IPS-15b (cell line): ENCODE results near the gene CYP4F12.
"Not testable (repeated sequence)": the region's sequence is repeated elsewhere in the genome, so short reads cannot be mapped to it uniquely, and the experiment has no call there.

Experiments used
- H3K27me3 ChIP-seq: one replicate; pipeline ENCODE4 v1.6.1; 2013; ENCODE audit warnings: low read length; ENCODE audit not compliant: control insufficient read depth, insufficient read depth
- H3K36me3 ChIP-seq: one replicate; pipeline ENCODE4 v1.6.1; 2013; ENCODE audit warnings: low read length; ENCODE audit not compliant: control insufficient read depth, insufficient read depth
- H3K4me1 ChIP-seq: one replicate; pipeline ENCODE4 v1.6.1; 2013; ENCODE audit warnings: mild to moderate bottlenecking, low read length; ENCODE audit not compliant: control insufficient read depth, insufficient read depth
- H3K4me3 ChIP-seq: one replicate; pipeline ENCODE4 v1.5.1; 2013; ENCODE audit warnings: low read depth, low read length
- H3K9ac ChIP-seq: one replicate; pipeline ENCODE4 v1.6.1; 2013; ENCODE audit warnings: low read depth, mild to moderate bottlenecking, low read length
- H3K9me3 ChIP-seq: one replicate; pipeline ENCODE4 v1.6.1; 2013; ENCODE audit warnings: mild to moderate bottlenecking, low read length; ENCODE audit not compliant: control insufficient read depth, insufficient read depth

Gene CYP4F12

DNA sequence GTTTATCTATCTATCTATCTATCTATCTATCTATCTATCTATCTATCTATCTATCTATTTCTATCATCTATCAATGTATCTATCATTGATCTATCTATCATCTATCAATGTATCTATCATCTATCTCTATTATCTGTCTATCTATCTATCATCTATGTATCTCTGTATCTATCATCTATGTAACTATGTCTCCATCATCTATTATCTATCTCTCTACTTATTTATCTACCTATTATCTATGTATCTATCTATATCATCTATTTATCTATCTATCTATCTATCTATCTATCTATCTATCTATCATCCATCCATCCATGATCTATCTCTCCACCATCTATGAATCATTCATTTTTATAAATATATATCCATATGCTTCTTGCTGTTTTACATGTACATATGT is 16.4 kb upstream of the CYP4F12 start:
- Histone ChIP-seq H3K4me3 (no peak overlapping the region), H3K36me3 (no peaks in the 10 kb centered on the region), H3K4me1 (no peaks in the 10 kb centered on the region), H3K9me3 (no peaks in the 10 kb centered on the region), H3K9ac (no peak overlapping the region), H3K27me3 (no peaks in the 10 kb centered on the region)

DNA sequence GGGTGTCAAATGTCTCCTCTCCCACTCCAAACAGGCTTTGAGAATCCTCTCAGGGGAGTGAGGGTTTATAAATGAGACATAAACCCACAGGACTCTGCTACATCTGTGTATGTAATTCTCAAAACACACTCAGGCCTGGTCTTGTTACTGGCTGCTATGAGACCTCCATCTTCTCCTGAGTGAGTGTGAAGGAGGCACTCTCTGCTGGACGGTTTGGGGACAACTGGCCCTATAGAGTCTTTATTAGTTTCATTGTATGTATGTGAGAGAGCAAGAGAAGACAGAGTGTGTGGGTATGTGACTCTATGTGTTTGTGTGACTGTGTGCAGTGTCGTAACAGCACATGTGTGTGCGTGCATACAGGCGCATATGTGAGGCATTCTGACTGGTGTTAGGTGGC is 9.6 kb upstream of the CYP4F12 start:
- no peak overlapping the region for H3K9ac ChIP-seq
- no peaks in the 10 kb centered on the region for H3K27me3 ChIP-seq
- no peaks in the 10 kb centered on the region for H3K4me1 ChIP-seq
- H3K4me3 ChIP-seq = no peak overlapping the region
- no peaks in the 10 kb centered on the region for H3K36me3 ChIP-seq
- H3K9me3 ChIP-seq = no peaks in the 10 kb centered on the region

DNA sequence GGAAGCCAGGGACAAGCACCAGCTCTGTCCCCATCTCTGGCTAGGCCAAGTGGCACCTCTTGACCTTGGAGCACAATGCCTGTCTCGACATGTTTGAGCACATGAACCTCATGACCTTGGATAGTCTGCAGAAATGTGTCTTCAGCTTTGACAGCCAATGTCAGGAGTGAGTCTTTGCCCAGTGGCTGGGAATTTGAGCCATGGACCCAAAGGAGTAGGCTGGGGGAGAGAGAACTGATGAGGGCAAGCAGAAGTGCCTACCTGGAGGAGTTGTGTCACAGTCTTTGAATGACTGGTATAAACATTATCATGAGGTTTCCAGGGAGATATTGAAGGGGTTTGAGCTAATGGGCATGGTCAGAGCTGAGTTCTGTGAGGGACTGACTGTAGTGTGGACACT is 6.7 kb upstream of the CYP4F12 start:
- Histone ChIP-seq H3K4me1 (no peaks in the 10 kb centered on the region), H3K9ac (no peak overlapping the region), H3K9me3 (no peaks in the 10 kb centered on the region), H3K27me3 (no peaks in the 10 kb centered on the region), H3K36me3 (no peaks in the 10 kb centered on the region), H3K4me3 (no peak overlapping the region)

DNA sequence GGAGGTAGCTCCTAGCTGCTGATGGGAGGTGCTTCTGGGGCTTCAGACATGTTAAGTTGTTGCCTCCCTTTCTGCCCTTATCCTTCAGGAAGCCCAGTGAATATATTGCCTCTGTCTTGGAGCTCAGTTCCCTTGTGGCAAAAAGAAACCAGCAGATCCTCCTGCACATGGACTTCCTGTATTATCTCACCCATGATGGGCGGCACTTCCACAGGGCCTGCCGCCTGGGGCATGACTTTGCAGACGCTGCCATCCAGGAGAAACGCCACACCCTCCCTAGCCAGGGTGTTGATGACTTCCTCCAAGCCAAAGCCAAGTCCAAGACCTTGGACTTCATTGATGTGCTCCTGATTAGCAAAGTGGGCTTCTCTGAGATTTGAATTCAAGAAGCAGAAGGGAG is 6.0 kb upstream of the CYP4F12 start:
- Histone ChIP-seq H3K27me3 (no peaks in the 10 kb centered on the region), H3K9me3 (no peaks in the 10 kb centered on the region), H3K4me1 (no peaks in the 10 kb centered on the region), H3K9ac (no peak overlapping the region), H3K36me3 (no peaks in the 10 kb centered on the region), H3K4me3 (no peak overlapping the region)

DNA sequence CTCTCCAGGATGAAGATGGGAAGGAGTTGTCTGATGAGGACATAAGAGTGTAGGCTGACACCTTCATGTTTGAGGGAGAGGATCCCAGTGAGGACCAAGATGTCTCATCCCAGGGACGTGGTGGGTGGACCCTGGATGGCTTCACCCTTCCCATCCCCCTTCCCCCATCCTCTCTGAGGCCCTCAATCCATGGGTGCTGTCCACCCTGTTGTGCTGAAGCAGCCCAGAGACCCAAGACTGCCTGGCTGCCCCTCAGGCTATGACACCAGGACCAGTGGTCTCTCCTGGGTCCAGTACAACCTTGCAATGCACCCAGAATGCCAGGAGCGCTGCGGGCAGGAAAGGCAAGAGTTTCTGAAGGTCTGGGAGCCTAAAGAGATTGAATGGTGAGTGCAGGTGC is 3.4 kb upstream of the CYP4F12 start:
- Histone ChIP-seq H3K36me3 (no peaks in the 10 kb centered on the region), H3K4me1 (no peaks in the 10 kb centered on the region), H3K9me3 (no peaks in the 10 kb centered on the region), H3K9ac (no peak overlapping the region), H3K4me3 (no peak overlapping the region), H3K27me3 (no peaks in the 10 kb centered on the region)

DNA sequence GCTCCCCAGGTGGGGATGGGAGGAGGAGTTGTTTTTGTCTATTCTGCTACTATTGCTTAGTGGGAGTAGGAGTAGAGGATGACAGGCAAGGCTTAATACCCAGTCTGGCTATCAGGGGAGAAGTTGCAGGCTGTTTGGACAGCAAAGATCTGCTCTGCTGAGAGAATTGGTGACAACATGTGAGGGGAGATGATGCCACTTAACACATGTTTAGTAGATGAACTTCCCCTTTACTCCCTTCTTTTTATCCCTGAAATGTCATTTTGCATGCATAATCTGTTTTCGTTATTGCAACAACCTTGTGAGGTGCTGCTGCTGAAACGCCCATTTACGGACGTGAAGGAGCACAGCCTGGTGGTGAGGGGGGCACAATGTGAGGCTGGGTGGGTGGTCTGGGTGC is 3.0 kb upstream of the CYP4F12 start:
- no peak overlapping the region for H3K4me3 ChIP-seq
- H3K9me3 ChIP-seq = no peaks in the 10 kb centered on the region
- H3K36me3 ChIP-seq = no peaks in the 10 kb centered on the region

DNA sequence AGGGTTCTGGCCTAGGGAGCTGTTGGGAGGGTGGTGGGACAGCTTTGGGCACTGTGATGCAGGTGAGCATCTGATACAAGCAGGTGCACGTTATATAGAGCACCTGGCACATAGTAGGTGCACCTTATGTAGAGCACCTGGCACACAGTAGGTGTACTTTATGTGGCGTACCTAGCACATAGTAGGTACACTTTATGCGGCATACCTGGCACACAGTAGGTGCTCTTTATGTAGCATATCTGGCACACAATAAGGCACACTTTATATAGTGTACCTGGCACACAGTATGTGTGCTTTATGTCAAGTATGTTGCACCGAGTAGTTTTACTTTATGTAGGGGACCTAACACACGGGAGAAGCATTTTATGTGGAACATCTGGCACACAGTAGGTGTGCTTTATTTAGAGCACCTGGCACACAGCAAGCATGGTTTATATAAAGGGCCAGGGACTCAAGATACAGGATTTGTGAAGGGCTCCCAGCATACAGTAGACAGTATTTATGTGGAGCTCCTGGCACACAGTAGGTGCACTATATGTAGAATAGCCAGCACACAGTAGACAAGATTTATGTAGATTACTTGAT is 1.6 kb upstream of the CYP4F12 start:
- H3K36me3 ChIP-seq = no peaks in the 10 kb centered on the region
- H3K9ac ChIP-seq = no peak overlapping the region

More for the DNA sequence above, 3.0 kb upstream of the CYP4F12 start:
- Histone ChIP-seq H3K9ac (no peak overlapping the region), H3K27me3 (no peaks in the 10 kb centered on the region), H3K4me1 (no peaks in the 10 kb centered on the region)

DNA sequence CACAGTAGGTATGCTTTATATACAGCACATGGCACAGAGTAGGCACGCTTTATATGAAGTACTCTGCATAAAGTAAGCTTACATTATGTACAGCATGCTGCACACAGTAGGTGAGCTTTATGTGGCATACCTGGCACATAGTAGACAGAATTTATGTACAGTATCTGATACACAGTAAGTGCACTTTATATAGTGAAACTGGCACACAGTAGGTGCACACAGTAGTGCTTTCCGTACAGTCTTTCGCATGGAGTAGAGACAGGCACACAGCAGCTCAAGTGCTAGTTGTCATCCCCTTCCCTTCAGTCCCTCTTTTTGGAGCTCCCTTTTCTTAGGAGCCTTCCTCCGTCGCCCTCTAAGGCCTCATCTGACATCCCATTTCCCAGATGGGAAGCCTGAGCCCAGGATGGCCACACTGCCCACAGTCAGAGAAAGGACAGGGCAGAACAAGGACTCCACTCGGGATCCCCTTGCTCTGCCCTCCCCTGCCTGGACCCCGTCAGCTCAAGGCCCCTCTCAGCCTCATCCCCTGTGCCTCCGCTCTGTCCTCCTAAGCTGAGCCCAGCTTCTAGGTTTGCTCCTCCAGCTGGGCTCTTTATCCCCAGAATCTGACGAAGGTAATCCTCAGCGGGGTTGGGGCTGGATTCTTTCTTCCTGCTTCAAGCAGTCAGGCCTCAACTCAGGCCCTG is 852 bp upstream of the CYP4F12 start:
- H3K4me3 ChIP-seq = no peak overlapping the region
- no peak overlapping the region for H3K9ac ChIP-seq
- no peaks in the 10 kb centered on the region for H3K4me1 ChIP-seq
- H3K27me3 ChIP-seq = no peaks in the 10 kb centered on the region
- no peaks in the 10 kb centered on the region for H3K9me3 ChIP-seq
- H3K36me3 ChIP-seq = no peaks in the 10 kb centered on the region

More for the DNA sequence above, 1.6 kb upstream of the CYP4F12 start:
- Histone ChIP-seq H3K9me3 (no peaks in the 10 kb centered on the region), H3K27me3 (no peaks in the 10 kb centered on the region), H3K4me3 (no peak overlapping the region), H3K4me1 (no peaks in the 10 kb centered on the region)

DNA sequence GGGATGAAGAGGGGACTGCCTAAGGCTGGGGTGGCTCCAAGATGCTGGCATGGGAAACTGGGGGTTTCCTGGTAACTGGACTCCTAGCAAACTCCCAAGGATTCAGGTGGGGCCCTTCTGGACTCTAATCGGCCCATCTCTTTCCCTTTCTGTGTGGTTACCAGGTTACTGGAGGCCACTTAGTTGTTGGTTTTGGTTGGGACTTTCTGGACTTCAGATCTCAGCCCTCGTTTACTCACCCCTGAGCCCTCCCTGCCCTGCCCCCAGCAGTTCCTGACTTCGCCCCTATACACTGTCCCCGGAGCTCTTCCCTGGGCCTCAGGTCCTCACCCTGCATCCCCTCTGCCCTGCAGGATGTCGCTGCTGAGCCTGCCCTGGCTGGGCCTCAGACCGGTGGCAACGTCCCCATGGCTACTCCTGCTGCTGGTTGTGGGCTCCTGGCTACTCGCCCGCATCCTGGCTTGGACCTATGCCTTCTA is 328 bp downstream of the CYP4F12 start:
- H3K4me3 ChIP-seq = no peak overlapping the region
- H3K9me3 ChIP-seq = no peaks in the 10 kb centered on the region
- no peak overlapping the region for H3K9ac ChIP-seq

DNA sequence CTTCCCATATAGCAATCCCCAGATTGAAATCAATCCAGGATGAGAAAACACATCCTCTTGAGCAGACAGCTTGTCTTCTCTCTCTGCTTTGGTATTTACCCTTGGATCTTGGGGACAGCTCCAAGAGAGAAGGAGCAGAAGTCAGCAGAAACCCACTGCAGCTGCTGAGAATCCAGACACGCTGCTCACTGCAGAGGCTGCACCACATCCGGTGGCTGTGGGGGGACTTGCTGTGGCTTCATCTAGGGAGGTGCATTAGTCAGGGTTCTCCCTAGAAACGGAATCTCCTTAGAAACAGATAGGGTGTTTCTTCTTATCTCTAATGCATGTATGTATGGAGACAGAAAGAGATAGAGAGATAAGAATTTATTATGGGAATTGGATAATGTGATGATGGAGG is 2.7 kb downstream of the CYP4F12 start:
- Histone ChIP-seq H3K9me3 (no peaks in the 10 kb centered on the region), H3K4me3 (no peak overlapping the region), H3K36me3 (no peaks in the 10 kb centered on the region), H3K27me3 (no peaks in the 10 kb centered on the region), H3K9ac (no peak overlapping the region), H3K4me1 (no peaks in the 10 kb centered on the region)

More for the DNA sequence above, 328 bp downstream of the CYP4F12 start:
- no peaks in the 10 kb centered on the region for H3K36me3 ChIP-seq
- no peaks in the 10 kb centered on the region for H3K4me1 ChIP-seq
- H3K27me3 ChIP-seq = no peaks in the 10 kb centered on the region

DNA sequence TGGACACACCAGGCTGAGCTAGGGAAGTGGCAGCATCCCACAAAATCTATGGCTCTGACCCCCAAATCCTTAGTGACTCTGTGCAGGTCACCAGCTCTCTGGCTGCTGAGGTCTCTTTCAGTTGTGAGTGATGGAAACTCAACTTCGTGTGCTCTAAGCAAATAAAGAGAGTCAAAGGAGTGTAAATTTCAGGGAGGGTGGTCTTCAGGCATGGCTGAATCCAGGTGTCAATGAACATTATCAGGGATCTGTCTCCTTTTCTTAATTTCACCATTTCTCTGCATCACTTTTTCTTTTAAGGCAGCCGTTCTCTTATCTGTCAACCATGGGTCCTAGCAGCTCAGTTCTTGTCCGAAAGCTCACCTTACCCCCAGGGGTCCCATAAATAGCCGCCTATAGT is 6.2 kb downstream of the CYP4F12 start:
- Histone ChIP-seq H3K4me3 (no peak overlapping the region), H3K27me3 (no peaks in the 10 kb centered on the region), H3K36me3 (no peaks in the 10 kb centered on the region), H3K9ac (no peak overlapping the region), H3K9me3 (no peaks in the 10 kb centered on the region), H3K4me1 (no peaks in the 10 kb centered on the region)

DNA sequence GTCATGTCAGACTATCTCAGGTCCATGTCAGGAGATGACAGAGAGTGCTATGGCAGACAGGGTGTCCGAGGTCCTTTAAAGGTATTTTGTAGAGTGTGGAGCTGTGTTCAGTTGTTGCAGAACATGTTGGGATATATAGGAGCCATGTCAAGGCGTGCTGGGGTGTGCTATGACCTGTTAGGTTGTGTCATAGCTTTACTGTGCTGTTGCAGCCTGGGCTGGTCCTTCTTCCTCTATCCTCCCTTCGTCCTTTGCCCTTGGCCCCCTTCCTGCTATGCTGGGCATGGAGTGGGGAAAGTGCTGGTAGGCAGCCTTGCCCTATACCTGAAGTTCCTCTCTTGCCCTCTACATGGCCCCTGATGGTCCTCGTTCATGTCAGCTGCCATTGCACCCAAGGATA is 7.0 kb downstream of the CYP4F12 start:
- not testable (repeated sequence) for H3K27me3 ChIP-seq, H3K4me1 ChIP-seq, H3K9me3 ChIP-seq, H3K4me3 ChIP-seq, H3K9ac ChIP-seq, H3K36me3 ChIP-seq
